NCI-H187 treated with DMSO at 0.1 percent for 48 hours (cell line): ENCODE results near the gene PSME4.
"Not testable (repeated sequence)": the region's sequence is repeated elsewhere in the genome, so short reads cannot be mapped to it uniquely, and the experiment has no call there.

Source experiments
- DNase-seq: peaks from one replicate; lab custom pipeline; 2025; lab: John Stamatoyannopoulos, UW

The PSME4 gene

GRCh38 chr2:53961478-53962216 lies 9.1 kb downstream of the PSME4 start:
- DNase-seq = not testable (repeated sequence)

- no peak for DNase-seq
Measured at GRCh38 chr2:53960476-53960875, 10.3 kb downstream of the PSME4 start.

- DNase-seq = no peak
Measured at GRCh38 chr2:53958443-53958842, 12.3 kb downstream of the PSME4 start.

- no peak for DNase-seq
Measured at GRCh38 chr2:53952519-53952918, 18.3 kb downstream of the PSME4 start.

GRCh38 chr2:53949457-53949856 lies 21.3 kb downstream of the PSME4 start:
- no peak for DNase-seq

GRCh38 chr2:53945538-53945937 lies 25.3 kb downstream of the PSME4 start:
- no peak for DNase-seq

GRCh38 chr2:53944542-53944941 lies 26.3 kb downstream of the PSME4 start:
- no peak for DNase-seq

- DNase-seq = no peak
Measured at GRCh38 chr2:53942280-53942679, 28.5 kb downstream of the PSME4 start.

- DNase-seq = no peak
Measured at GRCh38 chr2:53941749-53942148, 29.0 kb downstream of the PSME4 start.

- DNase-seq = no peak
Measured at GRCh38 chr2:53939656-53940055, 31.1 kb downstream of the PSME4 start.

GRCh38 chr2:53938904-53939303 lies 31.9 kb downstream of the PSME4 start:
- DNase-seq = no peak

- no peak for DNase-seq
Measured at GRCh38 chr2:53933329-53933728, 37.5 kb downstream of the PSME4 start.

GRCh38 chr2:53926321-53926720 lies 44.5 kb downstream of the PSME4 start:
- DNase-seq = not testable (repeated sequence)

- DNase-seq = no peak
Measured at GRCh38 chr2:53913721-53914120, 57.1 kb downstream of the PSME4 start.

- DNase-seq = no peak
Measured at GRCh38 chr2:53911434-53912189, 59.2 kb downstream of the PSME4 start.

- no peak for DNase-seq
Measured at GRCh38 chr2:53907582-53907981, 63.2 kb downstream of the PSME4 start.

- no peak for DNase-seq
Measured at GRCh38 chr2:53905396-53905795, 65.4 kb downstream of the PSME4 start.

- DNase-seq = no peak
Measured at GRCh38 chr2:53903011-53903410, 67.8 kb downstream of the PSME4 start.

- DNase-seq = no peak
Measured at GRCh38 chr2:53901192-53901591, 69.6 kb downstream of the PSME4 start.

GRCh38 chr2:53896864-53897263 lies 73.9 kb downstream of the PSME4 start:
- no peak for DNase-seq

GRCh38 chr2:53886406-53887280 lies 84.2 kb downstream of the PSME4 start:
- no peak for DNase-seq

- no peak for DNase-seq
Measured at GRCh38 chr2:53884883-53885282, 85.9 kb downstream of the PSME4 start.

- DNase-seq = no peak
Measured at GRCh38 chr2:53881986-53882385, 88.8 kb downstream of the PSME4 start.
